Measurements from ENCODE around the gene S100A7.
A peak's percentile ranks its signal among the peaks of the same experiment; 100 is the strongest.

DNA sequence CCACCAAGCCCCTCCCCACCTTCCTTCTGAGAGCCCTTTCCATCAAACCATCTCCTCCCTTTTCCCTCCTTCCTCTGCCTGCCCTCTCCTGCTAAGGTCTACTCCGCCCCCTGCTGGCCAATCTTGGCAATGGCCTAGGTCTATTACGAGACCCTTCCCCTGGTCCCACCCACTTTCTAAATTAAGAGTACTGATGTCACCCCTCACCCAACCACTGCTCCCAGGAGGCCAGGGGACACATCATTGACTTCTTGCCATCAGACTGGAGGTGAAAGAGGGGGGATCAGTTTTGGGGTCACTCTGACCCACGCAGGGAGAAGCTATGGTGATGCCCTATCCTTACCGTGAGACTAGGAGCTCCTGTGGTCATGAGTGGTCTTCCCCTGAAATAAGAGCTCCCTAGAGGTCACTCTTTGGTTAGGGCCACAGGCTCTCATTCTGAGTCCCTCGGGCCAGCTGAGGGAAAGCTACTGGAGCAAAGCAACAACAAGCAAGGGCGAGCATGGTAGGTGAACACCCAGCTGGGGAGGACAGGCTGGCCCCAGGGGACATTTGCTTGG is 34.6 kb upstream of the S100A7 start:
- TF ChIP-seq, protein P1, sequence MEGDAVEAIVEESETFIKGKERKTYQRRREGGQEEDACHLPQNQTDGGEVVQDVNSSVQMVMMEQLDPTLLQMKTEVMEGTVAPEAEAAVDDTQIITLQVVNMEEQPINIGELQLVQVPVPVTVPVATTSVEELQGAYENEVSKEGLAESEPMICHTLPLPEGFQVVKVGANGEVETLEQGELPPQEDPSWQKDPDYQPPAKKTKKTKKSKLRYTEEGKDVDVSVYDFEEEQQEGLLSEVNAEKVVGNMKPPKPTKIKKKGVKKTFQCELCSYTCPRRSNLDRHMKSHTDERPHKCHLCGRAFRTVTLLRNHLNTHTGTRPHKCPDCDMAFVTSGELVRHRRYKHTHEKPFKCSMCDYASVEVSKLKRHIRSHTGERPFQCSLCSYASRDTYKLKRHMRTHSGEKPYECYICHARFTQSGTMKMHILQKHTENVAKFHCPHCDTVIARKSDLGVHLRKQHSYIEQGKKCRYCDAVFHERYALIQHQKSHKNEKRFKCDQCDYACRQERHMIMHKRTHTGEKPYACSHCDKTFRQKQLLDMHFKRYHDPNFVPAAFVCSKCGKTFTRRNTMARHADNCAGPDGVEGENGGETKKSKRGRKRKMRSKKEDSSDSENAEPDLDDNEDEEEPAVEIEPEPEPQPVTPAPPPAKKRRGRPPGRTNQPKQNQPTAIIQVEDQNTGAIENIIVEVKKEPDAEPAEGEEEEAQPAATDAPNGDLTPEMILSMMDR (IDR thresholded peaks at IDR 0.05): peak in 1 of 3 donors; percentile 85
- no peak for TF ChIP-seq POLR2A (IDR thresholded peaks at IDR 0.05)
